K562 (cell line): ENCODE results near the gene DIP2B. TPM values are rescaled to one million over a fixed set of nuclear protein-coding genes. Genes with fewer than 3 reads are reported as not detected.

ENCODE experiments used
- ATAC-seq: fragments of 200-7000 bp; cut with Tn5 transposase; 3 replicates; pipeline ENCODE4 v1.9.1; 2020; ENCODE audit warnings: moderate library complexity
- BruUV-seq: library from RNA; stranded (reverse); fragments of 400-500 nt; replicated peaks from 2 replicates; lab custom pipeline; 2021; lab: Mats Ljungman, UMichigan
- CTCF ChIA-PET: fragments of 300-600 bp; formaldehyde crosslinking; extraction: SDS; loops from one replicate; lab custom pipeline; 2021; ENCODE audit warnings: low intra/inter-chr PET ratio; lab: Yijun Ruan, JAX
- POLR2A ChIA-PET: fragments of 300-600, 350-650 bp; sonication (Branson Sonifier 250); formaldehyde crosslinking; extraction: SDS; loops from one replicate; lab custom pipeline; 2021; ENCODE audit warnings: antibody characterized with exemption, inconsistent platforms; lab: Yijun Ruan, JAX
- DNase-seq, 4 experiments: peaks; one replicate each; pipeline versions ENCODE4 v3.0.0 to v3.0.0-alpha.2; 2011 to 2018; ENCODE audit warnings: low spot score in 3 of 4, mixed read lengths in 3 of 4; ENCODE audit errors: extremely low read depth in 1 of 4
- FAIRE-seq: peaks from 2 replicates; lab custom pipeline; 2011; peaks lifted over from hg19 to GRCh38; lab: Jason Lieb, UNC
- H2AFZ ChIP-seq: 2 replicates; pipeline ENCODE4 v1.6.0; 2011; ENCODE audit warnings: low read depth, low read length, control low read depth, inconsistent platforms
- H3K27ac ChIP-seq: fragments of 200-600 bp; 3 replicates; pipeline ENCODE4 v1.8.0; 2011; ENCODE audit warnings: low read depth, mild to moderate bottlenecking, control low read depth, inconsistent platforms, low read length, moderate library complexity, mixed read lengths; ENCODE audit errors: extremely low read depth
- H3K27me3 ChIP-seq, 2 experiments: fragments of 300-600 bp in 1 of 2; 2 replicates in 1 of 2; 3 replicates in 1 of 2; pipeline versions ENCODE4 v1.6.0 to v1.8.0; 2011; ENCODE audit warnings: inconsistent platforms in 2 of 2, low read length in 2 of 2, mild to moderate bottlenecking in 1 of 2, mixed read lengths in 1 of 2, moderate library complexity in 1 of 2; ENCODE audit not compliant: control insufficient read depth in 2 of 2, insufficient read depth in 2 of 2
- H3K36me3 ChIP-seq: fragments of 300-600 bp; 3 replicates; pipeline ENCODE4 v1.8.0; 2011; ENCODE audit warnings: mild to moderate bottlenecking, low read length, inconsistent platforms; ENCODE audit not compliant: control insufficient read depth, insufficient read depth
- H3K4me1 ChIP-seq, 2 experiments: fragments of 200-600 bp in 1 of 2; replicated peaks in 1 of 2; 2 replicates in 1 of 2; 3 replicates in 1 of 2; pipeline versions ENCODE4 v1.5.1 to v1.8.0; 2011; ENCODE audit warnings: inconsistent platforms in 2 of 2, low read length in 2 of 2, mild to moderate bottlenecking in 1 of 2, mixed read lengths in 1 of 2, moderate library complexity in 1 of 2; ENCODE audit not compliant: control insufficient read depth in 2 of 2, insufficient read depth in 2 of 2
- H3K4me2 ChIP-seq: 2 replicates; pipeline ENCODE4 v1.6.1; 2011; ENCODE audit warnings: low read length, control low read depth, inconsistent platforms, mixed read lengths; ENCODE audit not compliant: insufficient read depth
- H3K4me3 ChIP-seq: fragments of 200-600 bp; sonication (generic), shearing (Covaris generic); 2 replicates; pipeline ENCODE4 v1.5.1; 2016; ENCODE audit warnings: control low read depth, inconsistent platforms
- H3K79me2 ChIP-seq: fragments of 200-600 bp; 3 replicates; pipeline ENCODE4 v1.8.0; 2011; ENCODE audit warnings: low read length, inconsistent platforms; ENCODE audit not compliant: control insufficient read depth, insufficient read depth
- H3K9ac ChIP-seq, 2 experiments: 2 replicates each; pipeline versions ENCODE4 v1.6.0 to v1.6.1; 2011; ENCODE audit warnings: low read depth in 2 of 2, low read length in 2 of 2, control low read depth in 1 of 2, inconsistent platforms in 1 of 2, mild to moderate bottlenecking in 1 of 2, mixed read lengths in 1 of 2; ENCODE audit not compliant: insufficient read depth in 1 of 2
- H3K9me1 ChIP-seq: one replicate; pipeline ENCODE4 v1.6.0; 2011; ENCODE audit warnings: inconsistent platforms, mild to moderate bottlenecking, low read length, moderate library complexity; ENCODE audit not compliant: control insufficient read depth, insufficient read depth
- H3K9me3 ChIP-seq: replicated peaks from 2 replicates; pipeline ENCODE4 v1.5.1; 2011; ENCODE audit warnings: low read depth, low read length, inconsistent platforms; ENCODE audit not compliant: control insufficient read depth, insufficient read depth
- H4K20me1 ChIP-seq: replicated peaks from 2 replicates; pipeline ENCODE4 v1.6.1; 2011; ENCODE audit warnings: low read length, inconsistent platforms, mixed read lengths; ENCODE audit not compliant: control insufficient read depth, insufficient read depth
- COPS2 ChIP-seq: fragments of 450-650 bp; conservative IDR thresholded peaks from 2 replicates; pipeline ENCODE4 v1.6.1; 2016; ENCODE audit warnings: mild to moderate bottlenecking, moderate library complexity
- CXXC5 ChIP-seq: fragments of 250-450 bp; sonication (Bioruptor Pico); IDR thresholded peaks from 2 replicates; pipeline ENCODE4 v1.8.0; 2022; ENCODE audit warnings: inconsistent platforms, mild to moderate bottlenecking, moderate library complexity
- GTF2A2 ChIP-seq: IDR thresholded peaks from 2 replicates; pipeline ENCODE4 v1.6.1; 2016; ENCODE audit warnings: mild to moderate bottlenecking, missing genetic modification characterization, missing compliant biosample characterization
- JUN ChIP-seq, 2 experiments: sonication (generic) in 1 of 2; formaldehyde crosslinking in 1 of 2; IDR thresholded peaks; 2 replicates each; pipeline versions ENCODE4 v1.6.1 to v1.8.0; 2012 to 2022; ENCODE audit warnings: borderline replicate concordance in 2 of 2, mild to moderate bottlenecking in 2 of 2, improper control_type of control experiment in 1 of 2, low read depth in 1 of 2, low read length in 1 of 2, missing genetic modification reagents in 1 of 2
- KDM5B ChIP-seq: fragments of 200-600 bp; sonication (generic); IDR thresholded peaks from 2 replicates; pipeline ENCODE4 v1.6.1; 2012; ENCODE audit warnings: low read depth, mild to moderate bottlenecking, moderate library complexity, low read length, control low read depth, inconsistent platforms; ENCODE audit not compliant: insufficient replicate concordance
- NEUROD1 ChIP-seq: fragments of 150-350 bp; IDR thresholded peaks from 2 replicates; pipeline ENCODE4 v1.6.1; 2014; ENCODE audit warnings: borderline replicate concordance, low read length, low read depth; ENCODE audit not compliant: partially characterized antibody
- YY1 ChIP-seq, 3 experiments: IDR thresholded peaks; 2 replicates each; pipeline ENCODE4 v1.6.1; 2011; ENCODE audit warnings: low read length in 2 of 3, mild to moderate bottlenecking in 2 of 3, moderate library complexity in 2 of 3, borderline replicate concordance in 1 of 3, control low read depth in 1 of 3, low read depth in 1 of 3; ENCODE audit not compliant: insufficient read depth in 3 of 3, insufficient replicate concordance in 2 of 3, control insufficient read depth in 1 of 3, insufficient read length in 1 of 3; ENCODE audit errors: extremely low read depth in 1 of 3
- WGBS: fragments of 100-300 bp; shearing (Covaris generic); methylation state at CpG from one replicate; pipeline ENCODE4 v1.1.6; 2016; ENCODE audit warnings: low coverage, mixed read lengths; ENCODE audit not compliant: insufficient coverage; ENCODE audit errors: missing lambda C conversion rate; 5-methylcytosine and 5-hydroxymethylcytosine counted together
- in situ Hi-C: fragments of 300-500 bp; cut with MboI; formaldehyde crosslinking; loops from 4 replicates; pipeline ENCODE4 v1.15.0; 2018; ENCODE audit warnings: inconsistent platforms, mixed read lengths
- intact Hi-C: fragments of 100-400 bp; cut with micrococcal nuclease; formaldehyde crosslinking; loops from 2 replicates; pipeline ENCODE4 v1.14.2; 2022
- polyA plus RNA-seq, 8 experiments: library from polyadenylated mRNA; depleted of rRNA in 4 of 8; stranded (reverse) in 5 of 8; unstranded in 3 of 8; fragments of >200 nt; fragmentation: Nextera tagmentation in 2 of 8; fragmentation: Illumina TruSeq in 1 of 8; extraction: Ambion mirVana in 2 of 8; extraction: Trizol in 1 of 8; gene quantifications; 2 replicates each; pipeline versions ENCODE4 v1.2.1 to v1.2.3, GENCODE V29; 2011 to 2014; ENCODE audit warnings: inconsistent platforms in 1 of 8, missing spikeins in 1 of 8
- total RNA-seq, 7 experiments: library from RNA; depleted of rRNA in 6 of 7; stranded (reverse); fragments of >200 nt in 6 of 7; fragmentation: Illumina TruSeq in 2 of 7; extraction: Trizol in 2 of 7; gene quantifications; 2 replicates each; pipeline versions ENCODE4 v1.2.1 to v1.2.3, GENCODE V29; 2011 to 2021; ENCODE audit warnings: low replicate concordance in 1 of 7

DIP2B gene
- total and polyA plus RNA-seq, 9 of the 15 experiments (the other 6 are each of a cell fraction or from before 2014, with no cell fraction given) = 4.6 to 26.1 (median 18.8) TPM

DNA sequence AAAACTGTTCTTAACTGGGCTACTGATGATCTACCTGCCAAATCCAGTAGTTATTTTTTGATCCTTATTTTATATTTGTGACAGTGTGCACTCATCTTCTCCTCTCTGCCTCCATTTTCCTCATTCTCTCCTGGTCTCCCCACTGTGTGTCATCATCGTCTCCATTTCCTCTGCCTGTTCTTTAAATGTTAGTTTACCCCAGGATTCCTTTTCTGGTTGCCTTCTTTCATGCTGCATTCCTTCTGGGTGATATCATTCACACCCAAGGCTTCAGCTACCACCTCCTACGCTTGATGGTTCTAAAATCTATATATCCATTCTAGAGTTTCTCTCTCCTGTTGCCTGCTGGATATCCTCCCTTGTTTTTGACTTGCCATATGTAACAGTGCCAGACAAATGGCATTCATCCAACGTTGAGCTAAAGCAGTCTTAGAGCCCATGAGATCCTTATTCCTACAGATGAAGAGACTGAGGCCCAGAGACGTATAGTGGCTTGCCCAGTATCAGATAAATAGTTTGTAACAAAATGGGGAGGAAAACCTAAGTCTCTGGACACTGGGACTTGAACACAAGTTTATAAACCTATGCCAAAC is 109.5 kb downstream of the DIP2B start (continued):
- TF ChIP-seq YY1 (IDR thresholded peaks at IDR 0.05; ENCODE audit: borderline replicate concordance in 1 of 3, control insufficient read depth in 1 of 3, extremely low read depth in 1 of 3, insufficient read depth in 3 of 3, insufficient read length in 1 of 3, insufficient replicate concordance in 2 of 3, low read depth in 1 of 3, low read length in 2 of 3) (peak in 1 of 3 experiments; percentile 58), KDM5B (no peak), NEUROD1 (no peak), JUN (IDR thresholded peaks at IDR 0.05; ENCODE audit: borderline replicate concordance, low read depth, low read length) (peak; percentile 59; the same call in 1 of the 2 replicates), JUN (CRISPR knock-in tag; IDR thresholded peaks at IDR 0.05; ENCODE audit: borderline replicate concordance) (no peak), COPS2 (no peak)
- TF ChIP-seq, all 486 proteins: peak for 24

DNA sequence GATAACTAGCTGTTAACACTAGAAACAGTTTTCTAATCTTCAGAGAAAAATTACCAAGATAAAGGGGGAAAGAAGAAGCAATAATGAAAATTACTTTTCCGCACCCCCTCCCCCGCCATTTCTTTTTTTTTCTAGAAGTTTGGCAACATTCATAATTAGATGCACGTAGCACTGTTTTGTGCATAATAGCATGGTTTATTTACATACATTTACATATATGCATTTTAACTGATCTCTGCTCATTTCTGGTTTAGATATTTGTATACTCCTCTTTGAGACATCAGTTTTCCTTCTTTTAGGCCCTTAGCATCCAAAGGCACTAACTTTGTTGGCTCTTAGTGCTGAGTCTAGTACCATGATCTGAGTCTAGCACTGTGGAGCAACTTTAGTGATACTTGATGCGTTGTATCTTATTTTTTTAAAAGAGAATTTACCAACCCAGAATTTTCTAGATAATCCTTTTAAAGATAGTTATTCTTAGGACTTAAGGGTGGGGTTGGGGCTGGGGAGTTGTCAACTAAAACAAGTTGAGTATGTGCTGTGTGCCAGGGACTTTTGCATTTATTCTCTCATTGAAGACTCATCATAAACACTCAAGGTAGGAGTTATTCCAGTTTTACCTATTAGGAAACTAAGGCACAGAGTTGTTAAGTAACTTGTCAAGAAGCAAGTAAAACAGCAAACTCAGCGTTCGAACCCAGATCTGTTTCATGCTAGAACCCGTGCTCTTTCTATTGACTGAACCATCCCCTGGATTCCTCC is 110.5 kb downstream of the DIP2B start:
- peak overlapping the region; percentile 55; the same call in 1 of the 3 replicates for H3K27ac ChIP-seq
- POLR2A ChIA-PET = interaction anchor here (0.6 to 0.7 kb wide), 2 partner anchors 29 to 77 kb away, joined by 3 to 4 read pairs; no protein-coding TSS in a partner anchor

More for the DNA sequence above, 110.5 kb downstream of the DIP2B start:
- FAIRE-seq (no peak), ATAC-seq (no peak), DNase-seq (no peak)
- Histone ChIP-seq H3K4me1 (peaks cover 0 to 59% of the 10 kb centered on the region in 2 experiments; a peak in 3 of 5 replicates), H3K4me3 (no peak overlapping the region), H3K4me2 (no peak overlapping the region), H3K27me3 (no peaks in the 10 kb centered on the region), H3K79me2 (peaks cover 58% of the 10 kb centered on the region), H4K20me1 (no peaks in the 10 kb centered on the region), H3K36me3 (peaks cover 7% of the 10 kb centered on the region; the same call in 2 of the 3 replicates), H2AFZ (no peak overlapping the region), H3K9me3 (no peaks in the 10 kb centered on the region), H3K9me1 (no peaks in the 10 kb centered on the region), H3K9ac (no peak overlapping the region)
- intact Hi-C loops (no loop called here), in situ Hi-C loops (no loop called here)
- BruUV-seq = no TSS peak
- CTCF ChIA-PET = no interaction called here
- 0 out of 2 replicates have a peak, but pooled peaks have one; percentile 6 for TF ChIP-seq CXXC5 (CRISPR knock-in tag)
- TF ChIP-seq GTF2A2 = no peak
- WGBS = 84% methylated on average over 7 of the region's 7 CpGs
